WTC11 (cell line): Measurements from ENCODE around the gene RASSF8. TPM values are rescaled to one million over a fixed set of nuclear protein-coding genes. Genes with fewer than 3 reads are reported as not detected.

ENCODE experiments used
- ATAC-seq: fragments of 200-7000 bp; cut with Tn5 transposase; 2 replicates; pipeline ENCODE4 v1.10.0; 2021; ENCODE audit warnings: mild to moderate bottlenecking, moderate library complexity
- CTCF ChIA-PET: fragments of 300-600 bp; sonication (Branson Sonifier 250); formaldehyde crosslinking; loops from one replicate; lab custom pipeline; 2021; ENCODE audit warnings: antibody characterized with exemption; lab: Charles Lee
- POLR2A ChIA-PET: fragments of 350-600 bp; sonication (Branson Sonifier 250); formaldehyde crosslinking; loops from one replicate; lab custom pipeline; 2021; ENCODE audit warnings: antibody characterized with exemption; lab: Charles Lee
- DNase-seq: peaks from one replicate; pipeline ENCODE4 v3.0.0; 2021; ENCODE audit warnings: low spot score
- H3K27ac Mint-ChIP-seq: 2 replicates; pipeline ENCODE4 v1.8.0; 2021; ENCODE audit warnings: mixed read lengths
- H3K27me3 Mint-ChIP-seq: 2 replicates; pipeline ENCODE4 v1.8.0; 2021; ENCODE audit warnings: low read depth, mild to moderate bottlenecking, moderate library complexity, mixed read lengths
- H3K36me3 Mint-ChIP-seq: 2 replicates; pipeline ENCODE4 v1.8.0; 2021; ENCODE audit warnings: mixed read lengths
- H3K4me1 Mint-ChIP-seq: 2 replicates; pipeline ENCODE4 v1.8.0; 2022; ENCODE audit warnings: mixed read lengths
- H3K4me3 Mint-ChIP-seq: 2 replicates; pipeline ENCODE4 v1.8.0; 2021; ENCODE audit warnings: mild to moderate bottlenecking, moderate library complexity, mixed read lengths
- H3K9me3 Mint-ChIP-seq: 2 replicates; pipeline ENCODE4 v1.8.0; 2021; ENCODE audit warnings: mixed read lengths
- AFF4 ChIP-seq: sonication (generic); formaldehyde crosslinking; IDR thresholded peaks from 2 replicates; pipeline ENCODE4 v1.8.1; 2023; ENCODE audit warnings: mild to moderate bottlenecking, missing genetic modification reagents, borderline replicate concordance
- ATF1 ChIP-seq: sonication (generic); formaldehyde crosslinking; IDR thresholded peaks from 2 replicates; pipeline ENCODE4 v1.8.1; 2023; ENCODE audit warnings: mild to moderate bottlenecking, moderate library complexity, missing genetic modification reagents
- ATF3 ChIP-seq: sonication (generic); formaldehyde crosslinking; conservative IDR thresholded peaks from 2 replicates; pipeline ENCODE4 v1.8.1; 2022; ENCODE audit warnings: mild to moderate bottlenecking, missing genetic modification reagents
- CBFB ChIP-seq: sonication (generic); formaldehyde crosslinking; IDR thresholded peaks from 2 replicates; pipeline ENCODE4 v1.8.1; 2022; ENCODE audit warnings: mild to moderate bottlenecking, low read depth, missing genetic modification reagents
- CTCF ChIP-seq: fragments of 200-600 bp; IDR thresholded peaks from 2 replicates; pipeline ENCODE4 v1.8.0; 2022; ENCODE audit warnings: antibody characterized with exemption
- E2F5 ChIP-seq: sonication (generic); formaldehyde crosslinking; IDR thresholded peaks from 2 replicates; pipeline ENCODE4 v1.8.1; 2022; ENCODE audit warnings: mild to moderate bottlenecking, moderate library complexity, missing genetic modification reagents
- ESRRA ChIP-seq: sonication (generic); formaldehyde crosslinking; IDR thresholded peaks from 2 replicates; pipeline ENCODE4 v1.8.1; 2022; ENCODE audit warnings: mild to moderate bottlenecking, missing genetic modification reagents, borderline replicate concordance
- FOXK1 ChIP-seq: sonication (generic); formaldehyde crosslinking; IDR thresholded peaks from 2 replicates; pipeline ENCODE4 v1.8.0; 2022; ENCODE audit warnings: mild to moderate bottlenecking, moderate library complexity, missing genetic modification reagents
- MAX ChIP-seq: sonication (generic); formaldehyde crosslinking; IDR thresholded peaks from 2 replicates; pipeline ENCODE4 v1.8.0; 2022; ENCODE audit warnings: mild to moderate bottlenecking, missing genetic modification reagents
- MXD4 ChIP-seq: fragments of 250-450 bp; sonication (Bioruptor Pico); IDR thresholded peaks from 2 replicates; pipeline ENCODE4 v1.8.0; 2021; ENCODE audit warnings: mild to moderate bottlenecking, moderate library complexity, borderline replicate concordance
- NFYB ChIP-seq: sonication (generic); formaldehyde crosslinking; conservative IDR thresholded peaks from 2 replicates; pipeline ENCODE4 v1.8.0; 2022; ENCODE audit warnings: low read depth, missing genetic modification reagents
- NR2C2 ChIP-seq: sonication (generic); formaldehyde crosslinking; IDR thresholded peaks from 2 replicates; pipeline ENCODE4 v1.8.0; 2022; ENCODE audit warnings: mild to moderate bottlenecking, missing genetic modification reagents
- RORB ChIP-seq: fragments of 250-450 bp; sonication (Bioruptor Pico); IDR thresholded peaks from 2 replicates; pipeline ENCODE4 v1.9.0; 2021; ENCODE audit warnings: mild to moderate bottlenecking
- TCF7 ChIP-seq: sonication (generic); formaldehyde crosslinking; IDR thresholded peaks from 2 replicates; pipeline ENCODE4 v1.8.0; 2022; ENCODE audit warnings: mild to moderate bottlenecking, low read depth, missing genetic modification reagents, moderate library complexity
- ZNF219 ChIP-seq: sonication (generic); formaldehyde crosslinking; IDR thresholded peaks from 2 replicates; pipeline ENCODE4 v1.8.0; 2023; ENCODE audit warnings: missing genetic modification reagents, mild to moderate bottlenecking, borderline replicate concordance
- ZNF263 ChIP-seq: sonication (generic); formaldehyde crosslinking; IDR thresholded peaks from 2 replicates; pipeline ENCODE4 v1.8.1; 2022; ENCODE audit warnings: low read depth, mild to moderate bottlenecking, moderate library complexity, missing genetic modification reagents
- total RNA-seq: library from RNA; stranded (reverse); gene quantifications from 3 replicates; pipeline ENCODE4 v1.2.3, GENCODE V29; 2021
- TF ChIP-seq, protein P1 (sequence below): fragments of 250-450 bp; sonication (Bioruptor Pico); conservative IDR thresholded peaks from 2 replicates; pipeline ENCODE4 v1.9.0; 2021; ENCODE audit warnings: mild to moderate bottlenecking

Gene RASSF8
- total RNA-seq, 1 experiment from 2014 or later, result 48.6 TPM

- H3K9me3 Mint-ChIP-seq, result no peaks in the 10 kb centered on the region
- H3K4me3 Mint-ChIP-seq, result no peak overlapping the region
- ChIA-PET POLR2A (interaction anchor here (0.6 kb wide), 1 partner anchor 94 kb away, joined by 3 read pairs; no protein-coding TSS in a partner anchor), CTCF (interaction anchor here (0.7 to 1.6 kb wide), 2 partner anchors 13 to 505 kb away, joined by 3 to 6 read pairs; no protein-coding TSS in a partner anchor)
- DNase-seq (no peak), ATAC-seq (peak; percentile 12)
- H3K36me3 Mint-ChIP-seq, result no peaks in the 10 kb centered on the region
- peak overlapping the region; percentile 87 for H3K27ac Mint-ChIP-seq
- TF ChIP-seq ATF1 (CRISPR knock-in tag), result no peak
- TF ChIP-seq AFF4 (CRISPR knock-in tag), result no peak
- TF ChIP-seq MAX (CRISPR knock-in tag), result no peak
- TF ChIP-seq NR2C2 (CRISPR knock-in tag), result no peak
- no peak for TF ChIP-seq CTCF
- TF ChIP-seq ESRRA (CRISPR knock-in tag), result no peak
- TF ChIP-seq, protein P1, sequence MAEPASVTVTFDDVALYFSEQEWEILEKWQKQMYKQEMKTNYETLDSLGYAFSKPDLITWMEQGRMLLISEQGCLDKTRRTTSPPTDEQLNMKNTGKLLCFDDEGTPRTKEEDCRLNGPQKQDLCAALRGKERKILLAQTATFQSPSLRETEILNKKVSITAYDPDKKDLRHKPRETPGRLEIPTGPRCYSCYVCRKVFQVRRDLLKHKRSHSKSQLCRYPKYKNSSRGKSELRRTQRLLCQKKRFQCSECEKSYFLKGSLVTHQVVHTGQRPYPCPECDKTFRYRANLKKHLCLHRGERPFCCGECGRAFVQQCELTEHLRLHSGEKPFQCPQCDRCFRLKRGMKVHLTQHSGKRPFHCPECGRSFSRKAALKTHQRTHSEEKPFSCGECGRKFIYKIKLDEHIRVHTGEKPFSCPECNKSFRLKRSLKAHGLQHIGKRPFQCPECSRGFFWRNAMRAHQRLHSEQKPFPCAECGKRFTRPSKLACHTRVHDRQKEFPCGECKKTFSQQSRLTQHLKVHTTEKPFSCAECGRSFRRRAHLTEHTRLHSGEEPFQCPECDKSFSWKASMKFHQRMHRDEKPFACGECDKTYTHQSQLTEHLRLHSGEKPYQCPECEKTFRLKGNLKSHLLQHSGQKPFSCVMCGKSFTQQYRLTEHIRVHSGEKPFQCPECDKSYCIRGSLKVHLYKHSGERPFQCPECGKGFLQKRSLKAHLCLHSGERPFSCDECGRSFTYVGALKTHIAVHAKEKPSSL (CRISPR knock-in tag), result no peak
- TF ChIP-seq ZNF219 (CRISPR knock-in tag), result no peak
- no peak for TF ChIP-seq NFYB (CRISPR knock-in tag)
- TF ChIP-seq TCF7 (CRISPR knock-in tag), result no peak
- TF ChIP-seq MXD4, result no peak
- peaks cover 45% of the 10 kb centered on the region for H3K4me1 Mint-ChIP-seq
- H3K27me3 Mint-ChIP-seq, result peaks cover 11% of the 10 kb centered on the region
Measured at GRCh38 chr12:26109343-26109881, 150.9 kb downstream of the RASSF8 start.

- peak overlapping the region; percentile 81 for H3K4me3 Mint-ChIP-seq
- POLR2A ChIA-PET, result interaction anchor here (0.5 kb wide), 1 partner anchor 878 kb away, joined by 6 read pairs; no protein-coding TSS in a partner anchor
- ATAC-seq, result no peak
- no peak overlapping the region for H3K27ac Mint-ChIP-seq
- no peaks in the 10 kb centered on the region for H3K9me3 Mint-ChIP-seq
- H3K36me3 Mint-ChIP-seq, result no peaks in the 10 kb centered on the region
- H3K4me1 Mint-ChIP-seq, result peaks cover 56% of the 10 kb centered on the region
- H3K27me3 Mint-ChIP-seq, result peaks cover 29% of the 10 kb centered on the region
- no peak for TF ChIP-seq RORB (CRISPR knock-in tag)
- TF ChIP-seq AFF4 (CRISPR knock-in tag), result no peak
- TF ChIP-seq CBFB (CRISPR knock-in tag), result no peak
- no peak for TF ChIP-seq ATF3 (CRISPR knock-in tag)
- TF ChIP-seq E2F5 (CRISPR knock-in tag), result no peak
- no peak for TF ChIP-seq ZNF263
- TF ChIP-seq FOXK1 (CRISPR knock-in tag), result no peak
- no peak for DNase-seq
- CTCF ChIA-PET, result no interaction called here
Measured at GRCh38 chr12:26112232-26112631, 153.8 kb downstream of the RASSF8 start.
